ENCODE data around the gene NAXE. TPM values are rescaled to one million over a fixed set of nuclear protein-coding genes. Genes with fewer than 3 reads are reported as not detected.
"Not testable (repeated sequence)": the region's sequence is repeated elsewhere in the genome, so short reads cannot be mapped to it uniquely, and the experiment has no call there.

NAXE gene
- total RNA-seq, 6 experiments from 2014 or later: 73.9 to 83.9 (median 76.7) TPM

DNA sequence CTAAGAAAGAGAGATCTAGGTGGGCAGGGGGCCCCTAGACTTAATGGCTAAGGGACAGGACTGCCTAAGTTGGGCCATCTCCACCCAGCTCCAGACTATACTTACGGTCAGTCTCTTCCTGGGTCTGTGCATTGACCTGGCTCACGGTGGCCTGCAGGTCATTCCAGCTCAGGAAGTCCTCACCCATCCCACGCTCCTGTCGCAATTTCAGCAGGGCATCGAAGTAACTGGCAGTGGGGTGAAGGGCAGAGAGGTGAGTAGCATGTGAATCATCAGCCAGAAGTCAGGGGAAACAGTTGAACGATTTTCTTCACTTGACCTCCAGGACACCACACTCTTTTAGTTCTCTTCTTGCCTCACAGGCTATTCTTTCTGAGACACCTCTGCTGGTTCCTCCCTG is 39.7 kb upstream of the NAXE start:
- Mint-ChIP-seq H3K4me1 (ENCODE audit: low read depth) (peaks cover 18% of the 10 kb centered on the region), H3K36me3 (ENCODE audit: low read depth) (peaks cover 26% of the 10 kb centered on the region), H3K27ac (peak overlapping the region; percentile 6; the same call in 1 of the 2 replicates), H3K9me3 (no peaks in the 10 kb centered on the region), H3K27me3 (ENCODE audit: insufficient read depth) (no peaks in the 10 kb centered on the region; the same call in 1 of the 2 replicates), H3K4me3 (no peak overlapping the region)
- DNase-seq: no peak
- TF ChIP-seq, protein P1, sequence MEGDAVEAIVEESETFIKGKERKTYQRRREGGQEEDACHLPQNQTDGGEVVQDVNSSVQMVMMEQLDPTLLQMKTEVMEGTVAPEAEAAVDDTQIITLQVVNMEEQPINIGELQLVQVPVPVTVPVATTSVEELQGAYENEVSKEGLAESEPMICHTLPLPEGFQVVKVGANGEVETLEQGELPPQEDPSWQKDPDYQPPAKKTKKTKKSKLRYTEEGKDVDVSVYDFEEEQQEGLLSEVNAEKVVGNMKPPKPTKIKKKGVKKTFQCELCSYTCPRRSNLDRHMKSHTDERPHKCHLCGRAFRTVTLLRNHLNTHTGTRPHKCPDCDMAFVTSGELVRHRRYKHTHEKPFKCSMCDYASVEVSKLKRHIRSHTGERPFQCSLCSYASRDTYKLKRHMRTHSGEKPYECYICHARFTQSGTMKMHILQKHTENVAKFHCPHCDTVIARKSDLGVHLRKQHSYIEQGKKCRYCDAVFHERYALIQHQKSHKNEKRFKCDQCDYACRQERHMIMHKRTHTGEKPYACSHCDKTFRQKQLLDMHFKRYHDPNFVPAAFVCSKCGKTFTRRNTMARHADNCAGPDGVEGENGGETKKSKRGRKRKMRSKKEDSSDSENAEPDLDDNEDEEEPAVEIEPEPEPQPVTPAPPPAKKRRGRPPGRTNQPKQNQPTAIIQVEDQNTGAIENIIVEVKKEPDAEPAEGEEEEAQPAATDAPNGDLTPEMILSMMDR (IDR thresholded peaks at IDR 0.05): no peak

DNA sequence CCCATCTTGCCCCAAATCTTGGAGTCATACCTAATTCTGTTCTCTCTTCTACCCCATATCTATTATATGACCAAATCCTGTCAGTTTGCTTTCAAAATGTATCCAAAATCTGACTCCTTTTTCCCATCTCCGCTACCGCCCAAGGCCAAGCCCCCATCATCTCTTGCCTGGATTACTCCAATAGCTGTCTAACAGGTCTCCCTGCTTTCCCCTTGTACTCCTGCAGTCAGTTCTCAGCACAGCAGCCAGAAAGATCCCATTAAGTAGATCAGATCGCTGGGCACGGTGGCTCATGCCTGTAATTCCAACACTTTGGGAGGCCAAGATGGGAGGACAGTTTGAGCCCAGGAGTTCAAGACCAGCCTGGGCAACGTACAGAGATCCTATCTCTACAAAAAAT is 39.1 kb upstream of the NAXE start:
- no peak for DNase-seq
- H3K4me1 Mint-ChIP-seq (ENCODE audit: low read depth): peaks cover 18% of the 10 kb centered on the region
- H3K9me3 Mint-ChIP-seq: no peaks in the 10 kb centered on the region
- peak overlapping the region; percentile 6; the same call in 1 of the 2 replicates for H3K27ac Mint-ChIP-seq
- H3K4me3 Mint-ChIP-seq: no peak overlapping the region
- H3K36me3 Mint-ChIP-seq (ENCODE audit: low read depth): peaks cover 26% of the 10 kb centered on the region
- H3K27me3 Mint-ChIP-seq (ENCODE audit: insufficient read depth): no peaks in the 10 kb centered on the region; the same call in 1 of the 2 replicates
- TF ChIP-seq, protein P1 (IDR thresholded peaks at IDR 0.05): no peak

DNA sequence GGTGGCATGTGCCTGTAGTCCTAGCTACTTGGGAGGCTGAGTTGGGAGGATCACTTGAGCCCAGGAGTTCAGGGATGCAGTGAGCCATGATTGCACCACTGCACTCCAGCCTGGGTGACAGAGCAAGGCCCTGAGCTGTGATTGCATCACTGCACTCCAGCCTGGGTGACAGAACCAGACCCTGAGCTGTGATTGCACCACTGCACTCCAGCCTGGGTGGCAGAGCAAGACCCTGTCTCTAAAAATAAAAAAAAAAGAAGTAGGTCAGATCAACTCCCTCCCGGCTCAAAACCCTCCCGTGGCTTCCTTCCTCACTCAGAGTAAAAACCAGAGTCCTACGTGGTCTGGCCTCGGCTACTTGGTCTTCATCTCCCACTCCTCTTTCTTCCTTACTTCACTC is 38.6 kb upstream of the NAXE start:
- not testable (repeated sequence) for DNase-seq, H3K9me3 Mint-ChIP-seq
- H3K27ac Mint-ChIP-seq: peak overlapping the region; percentile 14; the same call in 1 of the 2 replicates

DNA sequence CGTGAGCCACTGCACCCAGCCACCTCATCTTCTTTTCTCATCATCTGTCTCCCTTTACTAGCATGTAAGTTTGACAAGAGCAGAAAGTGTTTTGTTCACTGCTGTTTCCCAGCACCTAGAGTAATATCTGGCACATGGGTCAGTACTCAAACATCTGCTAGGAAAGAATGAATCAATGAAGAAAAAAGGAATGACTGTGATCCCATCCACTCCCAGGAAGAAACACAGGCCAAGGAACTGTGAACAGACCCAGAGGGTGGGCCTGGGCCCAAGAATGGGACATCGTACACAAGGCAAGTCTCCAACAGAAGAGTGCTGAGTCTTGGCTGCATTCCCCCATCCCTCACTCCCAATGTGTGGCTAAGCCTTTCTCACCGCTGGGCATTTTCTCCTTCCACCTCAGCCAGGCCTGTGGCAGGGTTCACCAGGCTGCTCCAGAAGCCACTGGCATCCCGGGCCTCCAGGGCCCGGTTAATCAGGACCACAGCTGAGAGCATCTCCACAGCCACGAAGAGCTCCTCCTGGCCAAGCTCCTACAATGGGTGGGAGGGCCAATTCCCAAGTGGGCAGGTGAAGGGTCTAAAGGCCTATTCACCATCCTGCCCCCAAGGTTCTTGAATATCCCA is 37.6 kb upstream of the NAXE start:
- H3K36me3 Mint-ChIP-seq (ENCODE audit: low read depth): peaks cover 26% of the 10 kb centered on the region
- H3K9me3 Mint-ChIP-seq: no peaks in the 10 kb centered on the region
- TF ChIP-seq, protein P1 (IDR thresholded peaks at IDR 0.05): no peak
- no peak overlapping the region for H3K27ac Mint-ChIP-seq
- H3K27me3 Mint-ChIP-seq (ENCODE audit: insufficient read depth): no peaks in the 10 kb centered on the region
- DNase-seq: no peak
- peaks cover 18% of the 10 kb centered on the region for H3K4me1 Mint-ChIP-seq (ENCODE audit: low read depth)
- H3K4me3 Mint-ChIP-seq: no peak overlapping the region

More for the DNA sequence above, 38.6 kb upstream of the NAXE start:
- not testable (repeated sequence) for H3K4me3 Mint-ChIP-seq; H3K27me3 Mint-ChIP-seq (ENCODE audit: insufficient read depth)
- H3K36me3 Mint-ChIP-seq (ENCODE audit: low read depth): peaks cover 26% of the 10 kb centered on the region
- peaks cover 18% of the 10 kb centered on the region for H3K4me1 Mint-ChIP-seq (ENCODE audit: low read depth)

DNA sequence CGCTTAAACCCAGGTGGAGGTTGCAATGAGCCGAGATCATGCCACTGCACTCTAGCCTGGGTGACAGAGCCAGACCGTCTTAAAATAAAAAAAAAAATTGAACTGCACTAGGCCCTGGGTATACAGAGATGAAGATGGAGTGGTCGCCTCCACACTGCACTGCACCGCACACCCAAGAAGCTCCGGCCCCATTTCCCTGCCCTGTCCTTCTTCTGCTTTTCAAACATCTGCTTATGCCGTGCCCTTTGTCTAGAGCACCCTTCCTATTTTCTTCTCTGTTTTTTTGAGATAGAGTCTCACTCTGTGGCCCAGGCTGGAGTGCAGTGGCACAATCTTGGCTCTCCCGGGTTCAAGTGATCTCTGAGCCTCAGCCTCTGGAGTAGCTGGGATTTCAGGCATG is 36.6 kb upstream of the NAXE start:
- Mint-ChIP-seq H3K4me3 (no peak overlapping the region), H3K27ac (no peak overlapping the region), H3K36me3 (ENCODE audit: low read depth) (peaks cover 31% of the 10 kb centered on the region), H3K4me1 (ENCODE audit: low read depth) (peaks cover 23% of the 10 kb centered on the region), H3K27me3 (ENCODE audit: insufficient read depth) (no peaks in the 10 kb centered on the region), H3K9me3 (no peaks in the 10 kb centered on the region)
- TF ChIP-seq, protein P1 (IDR thresholded peaks at IDR 0.05): no peak
- DNase-seq: no peak

DNA sequence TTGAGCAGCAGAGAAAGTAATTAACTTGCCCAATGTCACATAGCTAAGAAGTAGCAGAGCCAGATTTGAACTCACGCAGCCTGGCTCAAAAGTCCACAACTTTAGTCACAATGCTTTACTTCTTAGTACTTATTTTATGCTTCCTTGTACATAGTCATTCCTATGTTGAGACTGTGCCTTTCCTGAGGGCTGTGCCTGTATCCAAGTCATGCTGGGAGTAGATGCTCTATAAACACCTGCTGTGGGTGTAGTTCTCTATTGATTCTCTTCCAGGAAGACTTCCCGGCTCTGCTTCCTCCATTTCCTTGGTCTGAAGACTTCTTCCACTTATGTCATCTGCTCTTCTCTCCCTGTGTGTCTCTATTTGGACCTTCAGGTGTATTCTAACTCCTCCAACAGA is 35.9 kb upstream of the NAXE start:
- TF ChIP-seq, protein P1 (IDR thresholded peaks at IDR 0.05): no peak
- DNase-seq: no peak
- H3K4me1 Mint-ChIP-seq (ENCODE audit: low read depth): peaks cover 26% of the 10 kb centered on the region
- H3K9me3 Mint-ChIP-seq: no peaks in the 10 kb centered on the region
- H3K27ac Mint-ChIP-seq: no peak overlapping the region
- H3K4me3 Mint-ChIP-seq: no peak overlapping the region
- H3K36me3 Mint-ChIP-seq (ENCODE audit: low read depth): peaks cover 31% of the 10 kb centered on the region
- H3K27me3 Mint-ChIP-seq (ENCODE audit: insufficient read depth): no peaks in the 10 kb centered on the region

Data from HFFc6 (cell line).